ENCODE data around the gene ARHGAP28.

- TF ChIP-seq, protein P1, sequence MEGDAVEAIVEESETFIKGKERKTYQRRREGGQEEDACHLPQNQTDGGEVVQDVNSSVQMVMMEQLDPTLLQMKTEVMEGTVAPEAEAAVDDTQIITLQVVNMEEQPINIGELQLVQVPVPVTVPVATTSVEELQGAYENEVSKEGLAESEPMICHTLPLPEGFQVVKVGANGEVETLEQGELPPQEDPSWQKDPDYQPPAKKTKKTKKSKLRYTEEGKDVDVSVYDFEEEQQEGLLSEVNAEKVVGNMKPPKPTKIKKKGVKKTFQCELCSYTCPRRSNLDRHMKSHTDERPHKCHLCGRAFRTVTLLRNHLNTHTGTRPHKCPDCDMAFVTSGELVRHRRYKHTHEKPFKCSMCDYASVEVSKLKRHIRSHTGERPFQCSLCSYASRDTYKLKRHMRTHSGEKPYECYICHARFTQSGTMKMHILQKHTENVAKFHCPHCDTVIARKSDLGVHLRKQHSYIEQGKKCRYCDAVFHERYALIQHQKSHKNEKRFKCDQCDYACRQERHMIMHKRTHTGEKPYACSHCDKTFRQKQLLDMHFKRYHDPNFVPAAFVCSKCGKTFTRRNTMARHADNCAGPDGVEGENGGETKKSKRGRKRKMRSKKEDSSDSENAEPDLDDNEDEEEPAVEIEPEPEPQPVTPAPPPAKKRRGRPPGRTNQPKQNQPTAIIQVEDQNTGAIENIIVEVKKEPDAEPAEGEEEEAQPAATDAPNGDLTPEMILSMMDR (IDR thresholded peaks at IDR 0.05), result no peak
- no peak for TF ChIP-seq POLR2A (IDR thresholded peaks at IDR 0.05)
- no peak for TF ChIP-seq POLR2AphosphoS5 (IDR thresholded peaks at IDR 0.05)
- no peak for TF ChIP-seq EP300 (IDR thresholded peaks at IDR 0.05; ENCODE audit: low read depth)
These were observed 198.8 kb downstream of the ARHGAP28 start for GRCh38 chr18:6928359-6928758.

Data from transverse colon (tissue), 4 donors.